HCT116 (cell line): ENCODE results near the gene ZNF853. TPM values are rescaled to one million over a fixed set of nuclear protein-coding genes. Genes with fewer than 3 reads are reported as not detected.
A peak's percentile ranks its signal among the peaks of the same experiment; 100 is the strongest.

Experiments used
- ATAC-seq: fragments of 200-7000 bp; cut with Tn5 transposase; 2 replicates; pipeline ENCODE4 v1.9.1; 2020; ENCODE audit warnings: mild to moderate bottlenecking, moderate library complexity
- Bru-seq: library from RNA; stranded (reverse); fragments of 400-500 nt; gene quantifications from one replicate; lab custom pipeline; 2021; lab: Mats Ljungman, UMichigan
- BruChase-seq, 2 experiments: library from RNA; stranded (reverse); fragments of 400-500 nt; gene quantifications; one replicate each; lab custom pipeline; 2021; lab: Mats Ljungman, UMichigan
- BruUV-seq: library from RNA; stranded (reverse); fragments of 400-500 nt; replicated peaks from 2 replicates; lab custom pipeline; 2021; lab: Mats Ljungman, UMichigan
- CTCF ChIA-PET: fragments of 300-600 bp; sonication (Branson Sonifier 250); formaldehyde crosslinking; loops from one replicate; lab custom pipeline; 2021; ENCODE audit warnings: antibody characterized with exemption; lab: Charles Lee
- POLR2A ChIA-PET: fragments of 300-600, 350-600 bp; sonication (Branson Sonifier 250); formaldehyde crosslinking; loops from one replicate; lab custom pipeline; 2021; ENCODE audit warnings: antibody characterized with exemption; lab: Charles Lee
- RAD21 ChIA-PET, 2 experiments: fragments of 300-600 bp; sonication (Branson Sonifier 250); formaldehyde crosslinking; loops; one replicate each; lab custom pipeline; 2023; ENCODE audit warnings: low total read pairs in 2 of 2; ENCODE audit not compliant: uncharacterized antibody in 2 of 2, unreplicated experiment in 2 of 2, low non-redundant PET in 1 of 2; lab: Charles Lee
- DNase-seq: peaks from one replicate; pipeline ENCODE4 v3.0.0-alpha.2; 2010; ENCODE audit warnings: low read depth, low spot score
- H2AFZ ChIP-seq: fragments of 200-600 bp; shearing (Covaris generic), sonication (generic); 2 replicates; pipeline ENCODE4 v1.6.1; 2017; ENCODE audit warnings: low read depth, mixed run types, mixed read lengths, antibody characterized with exemption, low read length; ENCODE audit not compliant: poor library complexity, severe bottlenecking
- H3K27ac ChIP-seq: 2 replicates; pipeline ENCODE4 v1.5.1; 2012; ENCODE audit warnings: low read depth, low read length
- H3K27me3 ChIP-seq: fragments of 200-600 bp; sonication (generic); 2 replicates; pipeline ENCODE4 v1.6.1; 2016; ENCODE audit warnings: mixed run types, low read length, mixed read lengths; ENCODE audit not compliant: insufficient read depth
- H3K36me3 ChIP-seq, 2 experiments: fragments of 200-500 bp in 1 of 2; fragments of 200-600 bp in 1 of 2; sonication (Bioruptor generic) in 1 of 2; sonication (generic) in 1 of 2; 2 replicates each; pipeline versions ENCODE4 v1.5.1 to v1.6.1; 2014 to 2016; ENCODE audit warnings: low read length in 2 of 2, inconsistent platforms in 1 of 2, mixed read lengths in 1 of 2, mixed run types in 1 of 2; ENCODE audit not compliant: insufficient read depth in 2 of 2, control insufficient read depth in 1 of 2
- H3K4me1 ChIP-seq, 2 experiments: fragments of 200-600 bp in 1 of 2; sonication (generic) in 1 of 2; 2 replicates each; pipeline versions ENCODE4 v1.5.1 to v1.6.1; 2012 to 2017; ENCODE audit warnings: low read length in 2 of 2, inconsistent platforms in 1 of 2, mild to moderate bottlenecking in 1 of 2, mixed read lengths in 1 of 2, mixed run types in 1 of 2, moderate library complexity in 1 of 2; ENCODE audit not compliant: insufficient read depth in 2 of 2, control insufficient read depth in 1 of 2
- H3K4me2 ChIP-seq: fragments of 200-600 bp; sonication (generic); 2 replicates; pipeline ENCODE4 v1.6.1; 2017; ENCODE audit warnings: mixed run types, low read length, mixed read lengths
- H3K4me3 ChIP-seq, 2 experiments: fragments of 200-600 bp in 1 of 2; sonication (generic) in 1 of 2; replicated peaks in 1 of 2; 2 replicates each; pipeline ENCODE4 v1.5.1; 2011 to 2016; ENCODE audit warnings: low read length in 2 of 2, control low read depth in 1 of 2, low read depth in 1 of 2, mild to moderate bottlenecking in 1 of 2, mixed read lengths in 1 of 2, mixed run types in 1 of 2
- H3K79me2 ChIP-seq: fragments of 200-600 bp; sonication (generic); 2 replicates; pipeline ENCODE4 v1.6.1; 2017; ENCODE audit warnings: mild to moderate bottlenecking, mixed run types, low read length, moderate library complexity, mixed read lengths; ENCODE audit not compliant: insufficient read depth
- H3K9ac ChIP-seq: fragments of 200-600 bp; sonication (generic); 2 replicates; pipeline ENCODE4 v1.6.1; 2016; ENCODE audit warnings: low read length, mixed read lengths
- H3K9me2 ChIP-seq: fragments of 200-600 bp; sonication (generic), shearing (Covaris generic); 2 replicates; pipeline ENCODE4 v1.6.1; 2017; ENCODE audit warnings: mixed run types, mild to moderate bottlenecking, moderate library complexity; ENCODE audit not compliant: insufficient read depth
- H3K9me3 ChIP-seq, 2 experiments: fragments of 200-500 bp in 1 of 2; fragments of 200-600 bp in 1 of 2; sonication (Bioruptor generic) in 1 of 2; sonication (generic) in 1 of 2; 2 replicates each; pipeline ENCODE4 v1.6.1; 2014 to 2017; ENCODE audit warnings: low read length in 2 of 2, mixed read lengths in 2 of 2, inconsistent platforms in 1 of 2, low read depth in 1 of 2, mild to moderate bottlenecking in 1 of 2, mixed run types in 1 of 2, moderate library complexity in 1 of 2; ENCODE audit not compliant: control insufficient read depth in 1 of 2, insufficient read depth in 1 of 2
- H4K20me1 ChIP-seq: fragments of 200-600 bp; sonication (generic), shearing (Covaris generic); 2 replicates; pipeline ENCODE4 v1.6.1; 2017; ENCODE audit warnings: mixed run types, mild to moderate bottlenecking, moderate library complexity; ENCODE audit not compliant: insufficient read depth
- CEBPB ChIP-seq: IDR thresholded peaks from 2 replicates; pipeline ENCODE4 v1.6.1; 2012; ENCODE audit warnings: low read depth
- EGR1 ChIP-seq: IDR thresholded peaks from 2 replicates; pipeline ENCODE4 v1.6.1; 2012; ENCODE audit warnings: low read depth
- EZH2 ChIP-seq: fragments of 200-600 bp; sonication (generic); IDR thresholded peaks from 2 replicates; pipeline ENCODE4 v1.6.1; 2017; ENCODE audit warnings: antibody characterized with exemption, mixed run types
- EZH2phosphoT487 ChIP-seq: fragments of 200-600 bp; IDR thresholded peaks from 2 replicates; pipeline ENCODE4 v1.6.1; 2018; ENCODE audit warnings: antibody characterized with exemption, borderline replicate concordance
- FOSL1 ChIP-seq: IDR thresholded peaks from 2 replicates; pipeline ENCODE4 v1.6.1; 2012; ENCODE audit warnings: low read depth
- JUND ChIP-seq: IDR thresholded peaks from 2 replicates; pipeline ENCODE4 v1.6.1; 2012
- POLR2A ChIP-seq: IDR thresholded peaks from 2 replicates; pipeline ENCODE4 v1.7.0; 2011; ENCODE audit warnings: borderline replicate concordance; ENCODE audit not compliant: insufficient read depth, insufficient read length; ENCODE audit errors: extremely low read depth
- SP1 ChIP-seq: IDR thresholded peaks from 2 replicates; pipeline ENCODE4 v1.6.1; 2012; ENCODE audit warnings: low read depth
- SRF ChIP-seq: IDR thresholded peaks from 2 replicates; pipeline ENCODE4 v1.6.1; 2012; ENCODE audit warnings: low read depth
- TCF7L2 ChIP-seq: IDR thresholded peaks from 2 replicates; pipeline ENCODE4 v1.7.0; 2011; ENCODE audit warnings: borderline replicate concordance, inconsistent platforms; ENCODE audit not compliant: insufficient read depth, insufficient read length; ENCODE audit errors: extremely low read depth
- ZBTB33 ChIP-seq: IDR thresholded peaks from 2 replicates; pipeline ENCODE4 v1.6.1; 2011; ENCODE audit warnings: mild to moderate bottlenecking, low read length, moderate library complexity; ENCODE audit not compliant: insufficient replicate concordance; ENCODE audit errors: extremely low read depth
- ZFX ChIP-seq: fragments of 450-650 bp; IDR thresholded peaks from 2 replicates; pipeline ENCODE4 v1.6.1; 2017
- ZNF274 ChIP-seq: fragments of 200-500 bp; sonication (Bioruptor generic); IDR thresholded peaks from 2 replicates; pipeline ENCODE4 v1.6.1; 2014; ENCODE audit warnings: mild to moderate bottlenecking, low read depth, low read length, inconsistent platforms
- intact Hi-C: fragments of 100-400 bp; cut with micrococcal nuclease; formaldehyde crosslinking; loops from 2 replicates; pipeline ENCODE4 v1.10.0; 2022
- long read RNA-seq: library from polyadenylated mRNA; unstranded; transcript quantifications from one replicate; pipeline ENCODE4 v2.0.0, GENCODE V29; 2021; ENCODE audit not compliant: unreplicated experiment
- polyA plus RNA-seq: library from polyadenylated mRNA; unstranded; fragments of >200 nt; gene quantifications from 2 replicates; pipeline ENCODE4 v1.2.1, GENCODE V29; 2012; ENCODE audit warnings: missing spikeins
- total RNA-seq: library from RNA; stranded (reverse); gene quantifications from one replicate; pipeline ENCODE4 v1.2.1, GENCODE V29; 2021; ENCODE audit not compliant: unreplicated experiment
- TF ChIP-seq, protein P1 (sequence below): IDR thresholded peaks from 2 replicates; pipeline ENCODE4 v1.6.1; 2012
- TF ChIP-seq, protein P2 (sequence below): IDR thresholded peaks from 2 replicates; pipeline ENCODE4 v1.6.1; 2012
- TF ChIP-seq, protein P3 (sequence below): IDR thresholded peaks from 2 replicates; pipeline ENCODE4 v1.6.1; 2012; ENCODE audit warnings: low read depth

The ZNF853 gene
- total RNA-seq: 0.05 TPM
- polyA plus RNA-seq: 0.04 and 0.09 TPM in 2 replicates
- percentile 14 among the genes with signal in this experiment for Bru-seq, nascent RNA
- BruChase-seq, experiment 1, labeled RNA remaining after a 6-hour chase: percentile 21 among the genes with signal in this experiment
- percentile 17 among the genes with signal in this experiment for BruChase-seq, experiment 2, labeled RNA remaining after a 2-hour chase
- long read RNA-seq, partial matches to known transcripts: 0 of 1 reads
- long read RNA-seq, other reads (novel, unspliced or antisense): 1 of 1 reads

GRCh38 chr7:6614953-6615722 lies at the start of gene ZNF853:
Gene ZNF853 (plus strand): TSS chr7:6615610. CDS start chr7:6616175, 565 bp downstream.
- Histone ChIP-seq H3K9me3 (no peaks in the 10 kb centered on the region), H3K27me3 (peaks cover 3% of the 10 kb centered on the region; the same call in 1 of the 2 replicates), H3K9me2 (no peaks in the 10 kb centered on the region), H3K27ac (no peak within 1 kb of the TSS), H3K4me2 (no peak within 1 kb of the TSS), H3K79me2 (no peaks in the 10 kb centered on the region), H4K20me1 (no peaks in the 10 kb centered on the region), H3K4me3 (no peak within 1 kb of the TSS), H2AFZ (no peak within 1 kb of the TSS), H3K36me3 (no peaks in the 10 kb centered on the region), H3K9ac (no peak within 1 kb of the TSS), H3K4me1 (no peaks in the 10 kb centered on the region)
- RAD21 ChIA-PET: no interaction called here
- no peak for DNase-seq
- TF ChIP-seq SP1 (no peak), EZH2 (no peak), JUND (no peak), ZNF274 (no peak), TCF7L2 (no peak), EZH2phosphoT487 (no peak), SRF (no peak), EGR1 (no peak), POLR2A (no peak), ZFX (no peak), ZBTB33 (no peak), CEBPB (no peak), FOSL1 (no peak)
- TF ChIP-seq, protein P1, sequence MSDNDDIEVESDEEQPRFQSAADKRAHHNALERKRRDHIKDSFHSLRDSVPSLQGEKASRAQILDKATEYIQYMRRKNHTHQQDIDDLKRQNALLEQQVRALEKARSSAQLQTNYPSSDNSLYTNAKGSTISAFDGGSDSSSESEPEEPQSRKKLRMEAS: no peak
- TF ChIP-seq, protein P2, sequence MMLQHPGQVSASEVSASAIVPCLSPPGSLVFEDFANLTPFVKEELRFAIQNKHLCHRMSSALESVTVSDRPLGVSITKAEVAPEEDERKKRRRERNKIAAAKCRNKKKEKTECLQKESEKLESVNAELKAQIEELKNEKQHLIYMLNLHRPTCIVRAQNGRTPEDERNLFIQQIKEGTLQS: no peak
- TF ChIP-seq, protein P3, sequence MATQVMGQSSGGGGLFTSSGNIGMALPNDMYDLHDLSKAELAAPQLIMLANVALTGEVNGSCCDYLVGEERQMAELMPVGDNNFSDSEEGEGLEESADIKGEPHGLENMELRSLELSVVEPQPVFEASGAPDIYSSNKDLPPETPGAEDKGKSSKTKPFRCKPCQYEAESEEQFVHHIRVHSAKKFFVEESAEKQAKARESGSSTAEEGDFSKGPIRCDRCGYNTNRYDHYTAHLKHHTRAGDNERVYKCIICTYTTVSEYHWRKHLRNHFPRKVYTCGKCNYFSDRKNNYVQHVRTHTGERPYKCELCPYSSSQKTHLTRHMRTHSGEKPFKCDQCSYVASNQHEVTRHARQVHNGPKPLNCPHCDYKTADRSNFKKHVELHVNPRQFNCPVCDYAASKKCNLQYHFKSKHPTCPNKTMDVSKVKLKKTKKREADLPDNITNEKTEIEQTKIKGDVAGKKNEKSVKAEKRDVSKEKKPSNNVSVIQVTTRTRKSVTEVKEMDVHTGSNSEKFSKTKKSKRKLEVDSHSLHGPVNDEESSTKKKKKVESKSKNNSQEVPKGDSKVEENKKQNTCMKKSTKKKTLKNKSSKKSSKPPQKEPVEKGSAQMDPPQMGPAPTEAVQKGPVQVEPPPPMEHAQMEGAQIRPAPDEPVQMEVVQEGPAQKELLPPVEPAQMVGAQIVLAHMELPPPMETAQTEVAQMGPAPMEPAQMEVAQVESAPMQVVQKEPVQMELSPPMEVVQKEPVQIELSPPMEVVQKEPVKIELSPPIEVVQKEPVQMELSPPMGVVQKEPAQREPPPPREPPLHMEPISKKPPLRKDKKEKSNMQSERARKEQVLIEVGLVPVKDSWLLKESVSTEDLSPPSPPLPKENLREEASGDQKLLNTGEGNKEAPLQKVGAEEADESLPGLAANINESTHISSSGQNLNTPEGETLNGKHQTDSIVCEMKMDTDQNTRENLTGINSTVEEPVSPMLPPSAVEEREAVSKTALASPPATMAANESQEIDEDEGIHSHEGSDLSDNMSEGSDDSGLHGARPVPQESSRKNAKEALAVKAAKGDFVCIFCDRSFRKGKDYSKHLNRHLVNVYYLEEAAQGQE: no peak
- intact Hi-C loops: no loop called here
- CTCF ChIA-PET: no interaction called here
- POLR2A ChIA-PET: no interaction called here
- no peak for ATAC-seq
- no TSS peak for BruUV-seq
